HuH-7.5 (cell line): ENCODE measurements around the gene DOCK6.
A peak's percentile ranks its signal among the peaks of the same experiment; 100 is the strongest.

Experiments
- DNase-seq: peaks from one replicate; pipeline ENCODE4 v3.0.0; 2011; ENCODE audit warnings: low spot score

The DOCK6 gene

DNA sequence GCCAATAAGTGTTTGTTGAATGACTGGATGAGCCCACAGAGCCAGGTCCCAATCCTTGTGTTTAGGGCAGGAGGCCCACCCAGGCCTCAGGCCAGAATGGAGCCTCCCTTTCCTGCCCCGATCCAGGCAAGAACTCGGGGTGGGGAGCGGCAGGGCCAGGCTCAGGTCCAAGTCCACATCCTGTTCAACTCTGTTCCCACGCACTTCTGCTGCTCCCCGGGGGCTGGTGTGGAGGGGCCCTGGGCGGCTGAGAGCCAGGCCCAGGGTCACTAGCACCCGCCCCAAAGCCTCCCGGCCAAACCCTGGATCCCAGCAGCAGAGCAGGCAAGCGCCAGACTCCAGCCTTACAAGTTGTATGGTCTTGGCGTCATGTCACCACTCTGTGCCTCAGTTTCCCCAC lies 14.9 kb downstream of the DOCK6 start:
- no peak for DNase-seq

DNA sequence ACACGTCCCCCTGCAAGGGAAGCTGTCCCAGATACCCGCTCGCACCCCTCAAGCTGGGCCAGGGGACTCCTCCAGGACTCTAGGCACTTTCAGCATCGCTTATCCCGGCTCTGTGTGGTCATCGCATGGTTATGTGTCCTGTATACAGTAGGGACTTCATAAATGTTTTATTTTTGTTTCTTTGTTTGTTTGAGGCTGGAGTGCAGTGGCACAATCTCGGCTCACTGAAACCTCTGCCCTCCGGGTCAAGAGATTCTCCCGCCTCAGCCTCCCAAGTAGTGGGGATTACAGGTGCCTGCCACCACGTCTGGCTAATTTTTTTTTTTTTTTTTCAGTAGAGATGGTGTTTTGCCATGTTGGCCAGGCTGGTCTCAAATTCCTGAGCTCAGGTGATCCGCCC lies 15.4 kb downstream of the DOCK6 start:
- DNase-seq: no peak

GRCh38 chr19:11244846-11245589 lies 17.3 kb downstream of the DOCK6 start:
- DNase-seq: no peak

- DNase-seq: no peak
Observed at GRCh38 chr19:11243798-11244169, 18.5 kb downstream of the DOCK6 start.

DNA sequence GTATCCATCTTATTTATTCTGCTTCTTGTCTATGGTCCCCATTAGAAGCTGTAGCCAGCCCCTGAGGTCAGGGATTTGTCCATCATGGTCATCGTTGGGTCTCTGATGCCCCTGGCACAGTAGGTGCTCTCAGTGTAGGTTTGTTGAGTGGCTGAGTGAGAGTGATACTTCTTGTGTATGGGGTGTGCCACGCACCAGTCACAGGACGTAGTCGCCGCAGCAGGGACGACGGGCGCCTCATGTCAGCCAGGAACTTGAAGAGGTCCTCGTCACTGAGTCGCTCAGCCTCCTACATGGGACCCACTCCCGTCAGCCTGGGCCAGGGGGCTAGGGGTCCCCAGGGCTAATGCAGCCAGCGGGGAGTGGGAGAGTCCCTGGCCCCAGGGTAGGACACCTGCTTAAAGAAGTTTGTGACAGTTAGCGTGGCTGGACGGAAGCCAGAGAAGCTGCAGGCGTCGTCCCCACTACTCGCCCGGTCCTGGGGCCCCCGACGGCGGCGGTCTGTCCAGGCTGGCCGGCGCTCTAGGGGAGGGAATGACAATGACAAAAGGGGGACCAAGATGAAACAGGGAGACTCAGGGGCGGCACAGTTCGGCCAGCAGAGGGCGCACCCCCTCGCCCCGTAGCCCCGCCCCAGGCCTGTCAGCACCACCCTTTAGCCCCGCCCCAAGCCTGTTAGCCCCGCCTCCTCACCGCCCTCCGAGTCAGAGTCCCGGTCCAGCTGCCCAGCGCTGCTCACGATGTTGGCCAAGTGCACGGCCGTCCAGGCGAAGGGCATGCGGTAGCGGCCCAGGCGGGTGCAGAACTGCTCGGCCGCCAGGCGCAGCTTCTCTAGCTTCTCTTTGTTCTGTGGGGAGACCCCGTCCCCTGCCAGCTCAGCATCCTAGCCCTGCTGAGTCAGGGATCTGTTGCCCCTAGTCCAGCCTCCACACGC lies 19.2 kb downstream of the DOCK6 start:
- DNase-seq: peak; percentile 98

GRCh38 chr19:11242025-11242424 lies 20.3 kb downstream of the DOCK6 start:
- DNase-seq: no peak

DNA sequence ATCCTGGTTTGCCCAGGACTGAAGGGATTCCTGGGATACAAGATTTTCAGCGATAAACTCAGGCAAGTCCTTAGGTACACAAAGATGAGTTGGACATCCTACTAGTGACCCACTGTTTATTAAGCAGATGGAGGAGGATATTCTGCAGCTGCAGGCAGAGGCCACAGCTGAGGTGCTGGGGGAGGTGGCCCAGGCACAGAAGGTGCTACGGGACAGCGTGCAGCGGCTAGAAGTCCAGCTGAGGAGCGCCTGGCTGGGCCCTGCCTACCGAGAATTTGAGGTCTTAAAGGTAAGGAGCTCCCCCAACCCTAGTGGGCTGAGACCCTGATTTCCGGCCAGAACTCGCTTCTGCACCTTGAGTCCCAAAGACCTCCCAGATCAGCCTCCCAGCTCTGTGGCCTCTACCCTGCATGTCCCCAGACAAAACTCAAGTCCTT lies 22.3 kb downstream of the DOCK6 start:
- DNase-seq: no peak

DNA sequence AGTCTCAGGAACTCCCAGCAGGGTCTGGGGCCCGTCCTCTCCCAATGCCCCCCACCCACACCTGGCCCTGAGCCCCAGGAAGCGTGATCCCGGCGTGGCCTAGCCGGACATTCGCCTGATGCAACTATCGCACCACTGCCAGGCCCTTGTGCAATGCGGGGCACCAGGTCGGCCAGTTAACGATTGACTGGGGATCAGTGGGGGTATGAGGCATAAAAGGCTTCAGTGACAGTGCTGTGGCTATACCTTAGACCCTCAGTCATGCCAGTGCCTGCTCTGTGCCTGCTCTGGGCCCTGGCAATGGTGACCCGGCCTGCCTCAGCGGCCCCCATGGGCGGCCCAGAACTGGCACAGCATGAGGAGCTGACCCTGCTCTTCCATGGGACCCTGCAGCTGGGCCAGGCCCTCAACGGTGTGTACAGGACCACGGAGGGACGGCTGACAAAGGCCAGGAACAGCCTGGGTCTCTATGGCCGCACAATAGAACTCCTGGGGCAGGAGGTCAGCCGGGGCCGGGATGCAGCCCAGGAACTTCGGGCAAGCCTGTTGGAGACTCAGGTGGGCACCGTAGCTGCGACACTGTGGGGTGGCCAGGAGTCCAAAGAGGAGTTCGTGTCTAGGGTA lies 22.8 kb downstream of the DOCK6 start, which contains the start of gene ANGPTL8:
Gene ANGPTL8, plus strand, starts transcription at position 243 of the 624 bp plus-strand sequence. Its CDS starts 19 bp downstream, at position 262.
- DNase-seq: no peak

GRCh38 chr19:11238781-11239376 lies 23.4 kb downstream of the DOCK6 start:
- DNase-seq: no peak

GRCh38 chr19:11238041-11238440 lies 24.3 kb downstream of the DOCK6 start:
- no peak for DNase-seq

DNA sequence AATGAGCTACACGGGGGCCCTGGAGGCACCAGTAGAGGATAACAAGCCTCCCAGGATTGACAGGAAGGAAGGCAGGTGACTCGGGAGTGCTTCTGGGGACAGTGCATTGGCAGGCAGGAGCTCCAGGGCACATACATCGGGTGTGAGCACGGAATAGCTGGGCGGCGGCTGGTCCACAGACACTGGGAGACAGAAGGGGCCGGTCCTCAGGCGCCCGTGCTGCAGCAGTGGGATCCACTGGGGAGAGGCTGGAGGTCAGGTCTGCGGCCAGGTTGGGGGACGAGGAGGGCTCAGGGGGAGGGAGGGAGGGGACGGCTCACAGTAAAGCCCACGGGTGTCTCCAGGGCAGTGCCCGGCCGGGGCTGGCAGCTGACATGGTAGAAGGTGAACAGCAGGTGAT lies 25.0 kb downstream of the DOCK6 start:
- no peak for DNase-seq

- DNase-seq: no peak
Observed at GRCh38 chr19:11236324-11237301, 25.7 kb downstream of the DOCK6 start.

DNA sequence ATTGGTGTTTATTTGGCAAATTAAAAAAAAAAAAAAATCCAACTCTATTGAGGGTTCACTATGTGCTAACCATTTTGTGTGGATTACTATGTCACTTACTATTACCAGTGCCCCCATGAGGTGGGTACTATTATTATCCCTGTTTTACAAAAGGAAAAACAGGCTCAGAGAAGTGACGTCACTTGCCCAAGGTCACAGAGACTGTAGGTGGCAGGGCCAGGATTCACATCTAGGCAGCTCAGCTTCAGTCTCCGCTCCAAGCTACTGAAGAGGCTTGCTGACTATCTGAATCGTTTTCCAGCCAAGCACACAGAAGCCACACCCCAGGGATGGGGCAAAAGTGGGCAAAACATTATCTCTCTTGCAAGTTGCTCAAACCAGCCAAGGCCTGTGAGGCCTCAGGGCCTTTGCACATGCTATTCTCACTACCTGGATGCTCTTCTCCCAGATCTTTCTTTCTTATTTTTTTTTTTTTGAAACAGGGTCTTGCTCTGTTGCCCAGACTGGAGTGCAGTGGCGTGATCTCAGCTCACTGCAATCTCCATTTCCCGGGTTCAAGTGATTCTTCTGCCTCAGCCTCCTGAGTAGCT lies 27.7 kb downstream of the DOCK6 start:
- no peak for DNase-seq

DNA sequence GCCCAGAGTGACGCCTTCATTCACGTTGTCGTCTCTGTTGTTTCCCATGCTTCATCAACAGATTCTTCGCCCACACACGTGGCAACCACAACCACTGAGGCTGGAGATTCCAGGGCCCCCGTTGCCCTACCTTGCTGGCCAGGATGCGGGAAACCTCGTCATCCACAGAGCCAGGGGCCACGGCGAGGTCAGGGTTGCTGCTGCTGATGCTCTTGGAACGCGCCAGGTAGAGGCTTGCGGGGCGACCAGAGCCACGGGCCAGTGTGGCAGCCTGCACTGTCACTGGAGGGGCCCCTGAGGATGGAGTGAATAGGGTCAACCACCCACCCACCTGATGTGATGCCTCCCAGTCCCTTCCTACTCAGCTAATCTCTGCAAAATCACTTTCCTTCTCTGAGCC lies 29.3 kb downstream of the DOCK6 start:
- DNase-seq: no peak

DNA sequence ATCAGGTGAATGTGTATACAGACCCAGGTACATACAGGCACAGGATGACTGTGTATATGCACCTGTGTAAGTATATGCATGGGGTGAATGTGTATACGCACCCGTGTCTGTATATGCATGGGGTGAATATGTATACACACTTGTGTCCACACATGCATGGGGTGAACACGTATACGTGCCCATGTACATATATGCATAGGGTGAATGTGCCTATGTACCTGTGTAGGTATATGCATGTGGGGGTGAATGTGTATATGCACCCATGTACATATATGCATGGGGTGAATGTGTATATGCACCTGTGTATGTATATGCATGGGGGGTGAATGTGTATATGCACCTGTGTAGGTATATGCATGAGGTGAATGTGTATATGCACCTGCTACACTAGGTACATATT lies 29.8 kb downstream of the DOCK6 start:
- DNase-seq: no peak

DNA sequence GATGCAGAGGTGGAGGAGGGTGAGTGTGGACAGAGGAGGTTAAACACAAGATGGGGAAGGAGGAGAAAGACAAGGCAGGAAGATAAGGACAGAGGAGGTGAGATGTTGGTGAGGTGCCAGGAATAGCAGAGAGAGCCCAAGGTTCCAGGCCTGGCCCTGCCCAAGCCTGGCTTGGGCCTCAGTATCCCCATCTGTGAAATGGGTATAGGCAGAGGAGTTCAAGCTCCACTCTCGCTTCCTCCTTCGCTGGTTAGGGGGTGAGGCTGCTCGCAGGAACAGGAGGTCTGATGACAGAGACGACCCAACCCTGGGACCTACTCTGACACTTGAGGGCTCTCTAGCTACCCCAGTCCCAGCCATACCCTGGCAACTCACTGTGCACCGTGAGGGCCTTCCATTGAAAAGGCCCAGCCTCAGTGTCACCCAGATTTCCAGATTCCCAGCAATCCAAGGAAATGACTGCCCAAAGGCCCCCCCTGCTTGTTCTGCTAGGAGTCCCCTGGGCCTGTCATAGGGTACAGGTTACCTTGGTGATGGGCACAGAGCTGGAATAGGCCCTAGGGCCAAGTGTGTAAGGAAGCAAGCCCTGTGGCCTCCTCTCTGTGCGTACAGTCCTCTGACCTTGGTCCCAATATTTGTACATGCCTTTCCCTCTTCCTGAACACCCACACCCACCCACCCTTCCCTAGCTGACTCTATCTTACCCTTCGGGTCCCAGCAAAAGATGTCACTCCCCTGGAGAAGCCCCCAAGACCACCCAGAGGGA lies 31.5 kb downstream of the DOCK6 start:
- DNase-seq: no peak

- no peak for DNase-seq
Observed at GRCh38 chr19:11227195-11227886, 35.0 kb downstream of the DOCK6 start.

DNA sequence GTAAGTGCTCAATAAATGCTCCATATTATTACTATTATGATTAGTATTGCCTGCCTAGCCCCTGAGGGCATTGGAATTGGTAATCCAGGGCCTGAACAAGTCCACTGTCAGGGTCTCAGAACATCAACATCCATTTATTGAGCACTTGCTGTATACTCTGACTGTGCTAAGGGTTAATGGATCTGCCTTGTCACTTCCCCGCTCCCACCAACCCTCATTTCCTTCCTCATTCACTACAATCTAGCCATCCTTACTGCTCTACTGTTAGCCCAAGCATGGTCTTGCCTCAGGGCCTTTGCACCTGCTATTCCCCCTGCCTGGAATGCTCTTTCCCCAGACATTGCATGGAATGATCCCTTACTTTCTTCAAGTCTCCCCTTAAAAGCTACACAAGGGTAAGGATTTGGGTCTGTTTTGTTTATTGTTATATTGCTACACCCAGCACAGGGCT lies 35.6 kb downstream of the DOCK6 start:
- no peak for DNase-seq

DNA sequence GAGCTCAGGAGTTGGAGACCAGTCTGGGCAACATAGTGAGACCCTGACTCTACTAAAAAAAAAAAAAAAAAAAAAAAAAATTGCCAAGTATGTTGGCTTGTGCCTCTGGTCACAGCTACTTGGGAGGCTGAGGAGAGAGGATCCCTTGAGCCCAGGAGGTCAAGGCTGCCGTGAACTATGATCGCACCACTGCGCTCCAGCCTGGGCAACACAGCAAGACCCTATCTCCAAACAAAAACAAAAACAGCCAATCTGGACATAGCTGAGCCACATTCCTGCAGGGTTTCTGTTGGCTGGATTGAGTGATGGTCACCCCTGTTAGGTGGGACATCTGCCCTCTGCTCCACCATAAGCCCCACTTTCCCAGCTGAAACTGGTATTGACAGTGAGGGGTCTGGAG lies 36.5 kb downstream of the DOCK6 start:
- no peak for DNase-seq
